Measurements from ENCODE around the gene PRMT7.

The PRMT7 gene

DNA sequence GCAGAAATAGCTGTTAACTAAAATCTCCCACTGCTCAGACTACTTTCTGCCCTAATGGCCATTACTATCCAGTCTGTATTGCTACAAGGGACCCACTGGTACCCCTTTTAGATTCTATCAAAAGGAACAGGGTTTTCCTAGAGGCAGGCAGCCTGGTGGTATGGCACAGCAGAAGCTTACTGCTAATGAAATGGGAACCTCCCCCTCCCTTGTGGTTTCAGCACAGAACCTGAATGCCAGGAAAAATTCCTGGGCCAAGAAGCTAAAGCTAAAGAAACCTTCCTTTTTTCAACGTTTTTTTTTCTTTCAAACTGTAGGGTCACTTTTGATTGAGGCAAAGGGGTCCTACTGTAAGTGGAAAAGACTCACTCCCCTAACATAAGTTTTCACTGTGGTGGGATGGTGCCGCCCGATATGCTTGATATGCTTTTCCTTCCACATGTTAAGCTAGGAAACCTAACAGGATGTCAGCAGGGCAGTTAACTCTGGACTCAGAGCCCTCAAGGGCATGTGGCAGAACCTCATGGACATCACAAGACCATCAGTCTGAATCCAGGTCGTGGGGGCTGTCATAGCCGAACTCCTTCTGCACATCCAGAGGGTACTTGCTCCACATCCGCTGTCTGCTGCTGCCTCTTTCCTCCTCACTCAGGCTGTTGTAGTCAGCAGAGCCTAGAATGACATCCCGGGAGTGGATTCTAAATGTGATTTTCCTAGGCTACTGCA, 9.9 kb upstream of the PRMT7 start:
- in situ Hi-C loops (cut with HindIII; ENCODE audit: low sequenced_read_pairs) = no loop called here

DNA sequence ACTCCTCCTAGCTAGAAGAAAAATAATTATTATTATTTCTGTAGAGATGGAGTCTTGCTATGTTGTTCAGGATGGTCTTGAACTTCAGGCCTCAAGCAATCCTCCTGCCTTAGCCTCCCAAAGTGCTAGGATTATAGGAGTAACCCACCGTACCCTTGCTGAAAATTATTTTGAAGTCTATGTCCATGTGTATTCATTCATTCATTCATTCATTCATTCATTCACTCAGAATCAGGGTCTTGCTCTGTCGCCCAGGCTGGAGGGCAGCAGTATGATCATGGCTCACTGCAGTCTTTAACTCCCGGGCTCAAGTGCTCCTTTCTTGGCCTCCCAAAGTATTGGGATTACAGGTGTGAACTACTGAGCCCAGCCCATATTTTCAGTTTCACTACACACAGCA, 4.2 kb upstream of the PRMT7 start:
- in situ Hi-C loops (cut with HindIII; ENCODE audit: low sequenced_read_pairs) = no loop called here

DNA sequence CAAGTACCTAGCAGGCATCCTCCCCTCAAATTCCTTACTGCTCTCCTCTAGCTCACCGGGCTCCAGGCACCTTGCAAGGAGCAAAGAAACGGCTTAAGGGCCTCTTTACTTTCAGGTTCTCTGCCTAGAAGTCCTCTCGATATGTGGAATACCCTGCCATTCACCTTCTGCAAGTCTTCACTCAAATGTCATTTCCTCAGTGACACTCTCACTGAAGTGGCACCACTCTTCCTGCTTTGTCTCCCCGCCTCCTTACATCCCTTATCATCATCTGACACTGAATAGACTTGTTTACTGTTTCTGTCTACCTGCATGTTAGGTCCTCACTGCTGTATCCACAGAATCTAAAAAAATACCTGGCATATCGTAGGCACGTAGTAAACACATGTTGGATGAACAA, 1.0 kb upstream of the PRMT7 start:
- in situ Hi-C loops (cut with HindIII; ENCODE audit: low sequenced_read_pairs) = no loop called here

GRCh38 chr16:68310437-68310773, 414 bp upstream of the PRMT7 start:
- in situ Hi-C loops (cut with HindIII; ENCODE audit: low sequenced_read_pairs) = no loop called here

- in situ Hi-C loops (cut with HindIII; ENCODE audit: low sequenced_read_pairs) = no loop called here
Observed at GRCh38 chr16:68313116-68313515, 2.3 kb downstream of the PRMT7 start.

- in situ Hi-C loops (cut with HindIII; ENCODE audit: low sequenced_read_pairs) = no loop called here
Observed at GRCh38 chr16:68319185-68319908, 8.5 kb downstream of the PRMT7 start.

DNA sequence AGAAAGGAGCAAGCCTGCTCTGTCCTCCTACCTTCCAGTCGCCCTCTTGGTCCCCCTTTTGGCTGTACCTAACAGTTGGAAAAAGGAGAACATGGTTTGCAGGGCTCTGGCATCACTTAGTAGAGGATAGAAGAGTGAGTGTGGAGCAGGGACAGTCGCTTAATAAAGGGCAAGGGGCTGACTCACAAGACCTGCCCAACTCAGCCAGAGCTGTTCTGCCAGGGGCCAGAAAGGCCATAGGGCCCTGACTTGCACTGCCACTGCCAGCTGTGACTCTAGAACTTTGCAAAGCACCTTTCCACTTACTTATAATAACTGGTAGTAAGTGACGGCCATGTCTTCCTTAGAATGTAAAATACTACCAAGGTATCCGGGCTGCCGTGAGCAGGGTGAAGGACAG, 13.5 kb downstream of the PRMT7 start:
- in situ Hi-C loops (cut with HindIII; ENCODE audit: low sequenced_read_pairs) = no loop called here

DNA sequence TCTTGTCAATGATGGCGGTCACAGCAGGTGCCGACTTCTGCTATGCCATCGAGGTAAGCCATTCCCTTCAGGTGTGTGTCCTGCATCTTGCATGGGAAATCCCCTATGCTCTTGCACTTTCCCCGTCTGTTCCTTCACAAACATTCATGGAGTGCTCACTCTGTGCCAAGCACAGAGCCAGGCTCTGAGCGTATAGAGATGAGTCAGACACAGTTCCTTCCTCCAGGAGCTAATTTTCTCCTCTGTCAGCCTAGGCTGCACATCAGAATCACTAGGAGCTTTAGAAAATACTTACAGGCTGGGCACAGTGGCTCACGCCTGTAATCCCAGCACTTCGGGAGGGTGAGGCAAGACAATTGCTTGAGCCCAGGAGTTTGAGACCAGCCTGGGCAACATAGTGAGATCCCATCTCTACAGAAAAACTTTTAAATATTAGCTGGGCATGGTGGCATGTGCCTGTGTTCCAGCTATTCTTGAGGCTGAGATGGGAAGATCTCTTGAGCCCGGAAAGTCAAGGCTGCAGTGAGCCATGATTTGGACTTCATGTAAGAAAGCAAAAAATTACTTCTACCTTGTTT, 14.1 kb downstream of the PRMT7 start:
- in situ Hi-C loops (cut with HindIII; ENCODE audit: low sequenced_read_pairs) = no loop called here

DNA sequence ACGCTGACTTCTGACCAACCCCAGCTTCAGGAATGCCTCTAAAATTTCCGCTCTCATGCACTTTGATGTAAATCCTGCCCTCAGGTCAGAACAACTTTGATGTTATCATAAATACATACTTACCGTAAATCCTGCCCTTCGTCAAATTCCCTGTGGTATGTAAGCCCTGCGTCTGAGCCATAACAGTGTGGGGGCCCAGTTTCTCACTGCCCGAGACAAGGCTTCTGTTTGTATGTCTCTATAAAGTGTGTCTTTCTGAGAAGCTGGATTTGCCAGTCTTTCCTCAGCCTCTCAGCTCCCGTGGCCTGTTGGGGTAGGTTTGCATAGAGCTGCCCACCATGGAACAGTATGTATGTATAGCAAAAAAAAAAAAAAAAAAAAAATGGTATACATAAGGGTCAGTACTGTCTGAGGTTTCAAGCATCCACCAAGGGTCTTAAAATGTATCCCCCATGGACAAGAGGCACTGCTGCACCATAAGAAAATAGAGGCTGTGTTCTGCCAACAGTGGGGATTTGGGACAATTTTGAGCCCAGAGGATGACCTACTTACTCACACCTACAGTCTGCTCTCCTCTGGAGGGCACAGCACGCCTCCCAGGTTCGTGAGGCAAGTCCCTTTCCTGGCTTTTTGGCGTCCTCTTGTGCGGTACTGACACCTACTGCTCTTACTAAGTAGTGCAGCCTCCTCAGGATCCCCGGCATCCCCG, 17.5 kb downstream of the PRMT7 start:
- in situ Hi-C loops (cut with HindIII; ENCODE audit: low sequenced_read_pairs) = no loop called here

GRCh38 chr16:68328860-68329390, 18.1 kb downstream of the PRMT7 start:
- in situ Hi-C loops (cut with HindIII; ENCODE audit: low sequenced_read_pairs) = no loop called here

- in situ Hi-C loops (cut with HindIII; ENCODE audit: low sequenced_read_pairs) = no loop called here
Observed at GRCh38 chr16:68331879-68332410, 21.1 kb downstream of the PRMT7 start.

- in situ Hi-C loops (cut with HindIII; ENCODE audit: low sequenced_read_pairs) = no loop called here
Observed at GRCh38 chr16:68332411-68333121, 21.7 kb downstream of the PRMT7 start.

GRCh38 chr16:68335175-68335574, 24.4 kb downstream of the PRMT7 start:
- in situ Hi-C loops (cut with HindIII; ENCODE audit: low sequenced_read_pairs) = no loop called here

GRCh38 chr16:68338326-68339119, 27.7 kb downstream of the PRMT7 start:
- in situ Hi-C loops (cut with HindIII; ENCODE audit: low sequenced_read_pairs) = no loop called here

GRCh38 chr16:68339214-68339613, 28.4 kb downstream of the PRMT7 start:
- in situ Hi-C loops (cut with HindIII; ENCODE audit: low sequenced_read_pairs) = no loop called here

DNA sequence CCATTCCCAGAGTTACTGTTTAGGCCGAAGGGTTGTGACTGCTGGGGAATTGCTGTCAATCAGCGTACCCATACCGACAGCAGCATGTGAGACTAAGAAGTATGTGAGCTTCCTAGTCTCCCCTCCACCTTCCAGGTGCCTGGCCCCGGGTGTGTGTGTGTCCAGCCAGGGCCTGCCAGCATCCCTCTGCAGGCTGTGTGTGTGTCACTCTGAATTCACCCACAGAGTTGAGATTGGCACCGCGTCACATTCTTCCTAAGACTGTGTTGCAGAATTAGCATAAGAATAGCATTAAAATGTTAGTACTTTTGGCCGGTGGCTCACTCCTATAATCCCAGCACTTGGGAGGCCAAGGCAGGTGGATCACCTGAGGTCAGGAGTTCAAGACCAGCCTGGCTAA, 31.8 kb downstream of the PRMT7 start:
- in situ Hi-C loops (cut with HindIII; ENCODE audit: low sequenced_read_pairs) = no loop called here

DNA sequence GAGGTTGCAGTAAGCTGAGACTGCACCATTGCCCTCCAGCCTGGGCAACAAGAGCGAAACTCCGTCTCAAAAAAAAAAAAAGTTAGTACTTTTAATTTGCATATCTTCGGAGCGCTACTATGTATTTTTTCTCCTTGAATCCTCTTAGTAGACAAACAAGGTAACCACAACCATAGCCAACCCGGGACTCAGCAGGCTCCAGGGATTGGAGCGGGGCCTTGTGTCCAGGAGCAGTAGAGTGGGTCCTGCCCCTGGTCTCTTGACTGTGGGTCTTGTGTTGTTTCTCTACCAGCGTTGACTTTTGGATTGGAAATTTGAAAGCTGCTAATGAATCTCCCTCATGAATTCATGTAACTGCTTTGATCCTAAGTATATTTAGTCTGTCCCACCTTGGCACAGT, 32.3 kb downstream of the PRMT7 start:
- in situ Hi-C loops (cut with HindIII; ENCODE audit: low sequenced_read_pairs) = no loop called here

- in situ Hi-C loops (cut with HindIII; ENCODE audit: low sequenced_read_pairs) = no loop called here
Observed at GRCh38 chr16:68344252-68344651, 33.4 kb downstream of the PRMT7 start.

- in situ Hi-C loops (cut with HindIII; ENCODE audit: low sequenced_read_pairs) = no loop called here
Observed at GRCh38 chr16:68345351-68345810, 34.6 kb downstream of the PRMT7 start.

Data from DLD1 (cell line).